Measurements from ENCODE around the gene CGNL1.

CGNL1 gene

GRCh38 chr15:57424628-57425405 is 48.5 kb downstream of the CGNL1 start:
- no peaks in the 10 kb centered on the region for H3K9me3 ChIP-seq (ENCODE audit: control insufficient read depth, low read length)
- H3K4me3 ChIP-seq (ENCODE audit: low read depth, low read length), result no peak overlapping the region
- H3K9ac ChIP-seq, result no peak overlapping the region
- no peaks in the 10 kb centered on the region for H3K79me2 ChIP-seq
- H3K36me3 ChIP-seq (ENCODE audit: control insufficient read depth, insufficient read depth, low read length), result no peaks in the 10 kb centered on the region
- H2AFZ ChIP-seq, result no peak overlapping the region
- no peak overlapping the region for H3K4me2 ChIP-seq (ENCODE audit: low read length)
- no peak overlapping the region for H3K27ac ChIP-seq
- H3K27me3 ChIP-seq (ENCODE audit: control insufficient read depth, insufficient read depth, low read length), result no peaks in the 10 kb centered on the region
- no peaks in the 10 kb centered on the region for H3K4me1 ChIP-seq
- TF ChIP-seq CTCF (IDR thresholded peaks at IDR 0.05), result no peak

- no peak overlapping the region for H3K4me2 ChIP-seq (ENCODE audit: low read length)
- no peaks in the 10 kb centered on the region for H3K27me3 ChIP-seq (ENCODE audit: control insufficient read depth, insufficient read depth, low read length)
- no peak overlapping the region for H2AFZ ChIP-seq
- H3K79me2 ChIP-seq, result no peaks in the 10 kb centered on the region
- H3K36me3 ChIP-seq (ENCODE audit: control insufficient read depth, insufficient read depth, low read length), result no peaks in the 10 kb centered on the region
- no peak overlapping the region for H3K9ac ChIP-seq
- H3K4me1 ChIP-seq, result no peaks in the 10 kb centered on the region
- no peaks in the 10 kb centered on the region for H3K9me3 ChIP-seq (ENCODE audit: control insufficient read depth, low read length)
- TF ChIP-seq CTCF (IDR thresholded peaks at IDR 0.05), result no peak
- no peak overlapping the region for H3K4me3 ChIP-seq (ENCODE audit: low read depth, low read length)
- no peak overlapping the region for H3K27ac ChIP-seq
Measured at GRCh38 chr15:57425842-57426241, 49.5 kb downstream of the CGNL1 start.

GRCh38 chr15:57427367-57427821 is 51.1 kb downstream of the CGNL1 start:
- Histone ChIP-seq H3K27me3 (ENCODE audit: control insufficient read depth, insufficient read depth, low read length) (no peaks in the 10 kb centered on the region), H3K4me1 (no peaks in the 10 kb centered on the region), H3K79me2 (no peaks in the 10 kb centered on the region), H3K4me2 (ENCODE audit: low read length) (no peak overlapping the region), H3K4me3 (ENCODE audit: low read depth, low read length) (no peak overlapping the region), H3K36me3 (ENCODE audit: control insufficient read depth, insufficient read depth, low read length) (no peaks in the 10 kb centered on the region), H3K27ac (no peak overlapping the region), H3K9me3 (ENCODE audit: control insufficient read depth, low read length) (no peaks in the 10 kb centered on the region), H2AFZ (no peak overlapping the region), H3K9ac (no peak overlapping the region)
- TF ChIP-seq CTCF (IDR thresholded peaks at IDR 0.05), result no peak

GRCh38 chr15:57432141-57432741 is 55.9 kb downstream of the CGNL1 start:
- no peak overlapping the region for H3K27ac ChIP-seq

More at GRCh38 chr15:57432141-57432741, 55.9 kb downstream of the CGNL1 start:
- H2AFZ ChIP-seq, result no peak overlapping the region
- H3K9ac ChIP-seq, result no peak overlapping the region
- H3K4me2 ChIP-seq (ENCODE audit: low read length), result no peak overlapping the region
- H3K4me1 ChIP-seq, result no peaks in the 10 kb centered on the region
- no peaks in the 10 kb centered on the region for H3K79me2 ChIP-seq
- no peak for TF ChIP-seq CTCF (IDR thresholded peaks at IDR 0.05)
- no peaks in the 10 kb centered on the region for H3K27me3 ChIP-seq (ENCODE audit: control insufficient read depth, insufficient read depth, low read length)
- H3K9me3 ChIP-seq (ENCODE audit: control insufficient read depth, low read length), result no peaks in the 10 kb centered on the region
- no peak overlapping the region for H3K4me3 ChIP-seq (ENCODE audit: low read depth, low read length)
- H3K36me3 ChIP-seq (ENCODE audit: control insufficient read depth, insufficient read depth, low read length), result no peaks in the 10 kb centered on the region

Measured in parathyroid adenoma (tissue), 2 donors.